Fibroblast of skin of left biceps (primary cell): ENCODE measurements around the gene NKAIN2.
"Not testable (repeated sequence)": the region's sequence is repeated elsewhere in the genome, so short reads cannot be mapped to it uniquely, and the experiment has no call there.

Experiments
- DNase-seq, 2 experiments: peaks; one replicate each; pipeline ENCODE4 v3.0.0-alpha.2; 2013; ENCODE audit warnings: low read depth in 2 of 2

NKAIN2 gene

DNA sequence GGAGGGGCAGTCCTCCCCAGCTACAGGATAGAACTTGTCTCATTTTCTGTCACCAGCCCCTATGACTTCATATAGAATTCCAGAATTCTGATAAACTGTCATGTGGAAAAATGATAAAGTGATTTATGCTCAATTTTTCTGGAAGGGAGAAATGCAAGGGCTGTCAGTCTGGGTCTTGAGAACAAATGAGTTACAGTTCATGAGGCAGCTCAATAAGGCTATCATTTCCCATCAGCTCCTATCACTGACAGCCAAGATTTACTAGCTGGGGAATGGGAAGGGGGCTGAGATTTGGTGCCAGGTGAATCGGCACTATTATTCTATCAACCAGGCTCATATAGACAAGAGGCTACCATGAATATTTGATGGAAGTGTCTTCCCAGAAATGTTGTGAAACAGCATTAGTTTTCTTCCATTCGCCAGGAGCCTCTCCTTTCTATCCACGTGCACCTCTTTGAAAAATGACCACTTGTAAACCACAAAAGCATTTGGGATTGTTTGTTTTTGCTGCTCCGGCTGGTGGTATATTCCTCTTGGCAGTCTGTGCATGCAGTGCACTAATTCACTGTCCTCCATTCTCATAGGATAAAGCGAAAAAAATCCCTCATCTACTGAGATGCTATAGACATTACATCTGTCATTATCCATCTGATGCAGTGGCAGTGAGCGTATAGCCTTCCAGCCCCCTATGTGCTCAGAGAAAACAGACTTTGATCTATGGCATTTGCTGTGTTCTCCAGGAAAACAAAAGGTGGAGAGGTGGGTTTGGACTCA is 629.9 kb downstream of the NKAIN2 start:
- no peak for DNase-seq

DNA sequence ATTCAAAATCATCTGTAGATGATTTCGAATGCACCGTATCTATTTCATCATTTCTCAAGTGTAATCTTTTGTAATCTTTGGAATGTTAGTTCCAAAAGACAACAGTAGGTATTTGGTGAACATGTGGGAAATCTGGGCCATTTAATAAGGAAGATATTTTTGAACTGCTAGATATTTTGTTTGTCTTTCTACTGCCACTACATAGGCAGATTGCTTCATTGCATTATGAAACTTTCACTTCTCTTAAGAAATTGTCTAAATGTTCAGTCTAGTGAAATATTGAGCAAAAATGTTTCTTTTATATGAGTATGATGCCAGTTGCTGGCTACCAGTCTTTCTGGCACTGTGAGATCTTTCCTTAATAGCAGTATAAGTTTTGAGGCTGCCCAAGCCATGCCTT is 630.8 kb downstream of the NKAIN2 start:
- DNase-seq, result no peak

- DNase-seq, result no peak
Measured at GRCh38 chr6:124436803-124437202, 633.1 kb downstream of the NKAIN2 start.

DNA sequence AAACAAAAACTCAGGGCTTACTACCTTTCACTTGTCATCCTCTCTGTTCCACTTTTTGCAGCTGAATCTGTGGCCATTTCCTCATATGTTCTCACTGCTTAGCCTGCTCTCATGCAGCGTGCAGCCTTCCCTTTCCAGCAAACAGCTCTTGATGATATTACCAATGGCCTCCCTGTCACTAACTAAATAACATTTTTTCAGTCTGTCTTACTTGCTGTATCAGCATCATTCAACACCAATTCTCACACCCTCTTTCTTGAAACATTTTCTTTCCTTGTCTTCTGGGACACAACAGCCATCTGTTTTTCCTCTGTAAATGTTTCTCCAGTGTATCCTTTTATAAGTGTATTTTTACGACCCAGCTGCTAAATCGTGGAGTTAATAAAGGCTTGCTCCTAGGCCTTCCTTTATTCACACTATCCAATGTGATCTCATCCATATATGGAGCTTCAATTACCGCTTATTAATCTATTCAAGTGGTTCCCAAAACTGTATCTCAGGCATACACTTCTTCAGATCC is 634.9 kb downstream of the NKAIN2 start:
- DNase-seq, result no peak

DNA sequence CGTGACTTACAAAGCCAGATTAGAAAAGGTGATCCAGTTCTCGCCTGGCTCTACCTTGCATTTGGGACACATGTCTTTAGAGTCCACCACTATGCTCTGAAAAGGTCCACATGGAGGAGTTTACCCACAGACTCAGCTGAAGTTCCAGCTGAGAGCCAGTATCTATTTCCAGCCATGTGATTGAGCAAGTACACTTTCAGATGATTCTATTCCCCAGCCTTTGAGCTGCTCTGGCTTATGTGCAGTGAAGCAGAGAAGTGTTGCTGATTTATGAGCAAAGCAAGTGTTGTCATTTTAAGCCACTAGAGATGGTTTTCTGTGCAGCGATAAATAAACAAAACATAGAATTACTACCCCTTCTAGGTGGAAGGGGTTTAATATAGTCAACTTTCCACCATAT is 637.8 kb downstream of the NKAIN2 start:
- DNase-seq, result no peak

DNA sequence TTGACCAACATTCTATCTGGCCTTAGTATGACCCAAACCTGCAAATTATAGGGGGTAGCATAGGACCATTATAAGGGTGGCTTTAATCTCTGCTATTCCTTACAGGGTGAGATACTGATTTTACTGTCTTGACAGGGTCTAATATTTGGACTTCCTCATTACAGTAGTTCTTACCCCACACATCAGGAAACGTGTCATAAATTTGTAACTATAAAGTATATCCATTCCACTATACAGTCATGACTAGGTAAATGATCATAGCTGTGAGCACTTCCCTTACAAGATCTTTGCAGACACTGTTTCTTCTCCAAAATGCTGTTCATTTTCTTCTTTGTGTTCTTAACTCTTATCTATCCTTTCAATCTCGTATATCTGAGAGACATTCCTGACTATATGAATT is 639.9 kb downstream of the NKAIN2 start:
- no peak for DNase-seq

DNA sequence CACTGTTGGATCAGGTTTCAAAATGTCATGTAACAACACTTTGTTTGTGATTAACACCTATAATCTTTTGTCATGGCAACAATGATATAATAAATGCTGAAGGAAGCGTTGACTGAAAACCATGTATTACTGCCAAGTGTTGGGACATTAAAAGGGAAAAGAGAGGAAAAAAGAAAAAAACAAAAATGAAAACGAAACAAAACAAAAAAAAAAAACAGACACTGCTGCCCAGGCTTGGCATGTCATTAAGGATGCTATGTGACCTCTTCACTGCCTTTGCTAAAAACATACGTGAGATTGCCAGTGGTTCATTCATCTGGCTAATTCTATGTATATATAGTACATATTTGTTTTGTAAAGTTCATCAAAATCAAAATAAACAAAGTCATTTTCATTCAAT is 641.9 kb downstream of the NKAIN2 start:
- no peak for DNase-seq

GRCh38 chr6:124446961-124447360 is 643.3 kb downstream of the NKAIN2 start:
- DNase-seq, result no peak

GRCh38 chr6:124459268-124459667 is 655.6 kb downstream of the NKAIN2 start:
- no peak for DNase-seq

- DNase-seq, result no peak
Measured at GRCh38 chr6:124462750-124463149, 659.1 kb downstream of the NKAIN2 start.

GRCh38 chr6:124463271-124463670 is 659.6 kb downstream of the NKAIN2 start:
- no peak for DNase-seq

DNA sequence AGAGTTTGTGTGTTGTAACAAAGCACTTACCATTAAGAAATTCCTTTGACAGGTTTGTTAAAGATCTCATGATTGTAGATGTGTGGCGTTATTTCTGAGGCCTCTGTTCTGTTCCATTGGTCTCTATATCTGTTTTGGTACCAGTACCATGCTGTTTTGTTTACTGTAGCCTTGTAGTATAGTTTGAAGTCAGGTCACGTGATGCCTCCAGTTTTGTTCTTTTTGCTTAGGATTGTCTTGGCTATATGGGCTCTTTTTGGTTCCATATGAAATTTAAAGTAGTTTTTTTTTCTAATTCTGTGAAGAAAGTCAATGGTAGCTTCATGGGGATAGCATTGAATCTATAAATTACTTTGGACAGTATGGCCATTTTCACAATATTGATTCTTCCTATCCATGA is 660.9 kb downstream of the NKAIN2 start:
- DNase-seq, result not testable (repeated sequence)

- DNase-seq, result no peak
Measured at GRCh38 chr6:124466949-124467348, 663.3 kb downstream of the NKAIN2 start.

DNA sequence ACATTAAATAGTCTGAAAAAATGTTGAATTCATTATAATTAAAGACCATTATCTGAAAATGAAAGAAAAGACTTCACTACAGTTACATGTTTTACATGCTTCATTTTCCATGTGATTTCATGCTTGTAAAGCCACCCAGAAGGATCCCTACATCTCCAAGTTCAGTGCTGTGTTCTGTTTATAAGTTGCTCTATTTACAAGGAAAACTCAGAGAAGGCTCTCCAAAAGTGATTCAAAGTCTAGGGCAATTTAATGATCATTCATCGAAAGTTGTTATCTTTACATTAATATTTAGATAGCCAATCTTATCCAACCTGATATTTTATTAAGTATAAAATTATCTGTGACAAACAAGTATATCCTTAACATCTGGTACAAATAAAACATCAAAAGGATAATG is 663.7 kb downstream of the NKAIN2 start:
- DNase-seq, result no peak

GRCh38 chr6:124470803-124471202 is 667.1 kb downstream of the NKAIN2 start:
- DNase-seq, result no peak

DNA sequence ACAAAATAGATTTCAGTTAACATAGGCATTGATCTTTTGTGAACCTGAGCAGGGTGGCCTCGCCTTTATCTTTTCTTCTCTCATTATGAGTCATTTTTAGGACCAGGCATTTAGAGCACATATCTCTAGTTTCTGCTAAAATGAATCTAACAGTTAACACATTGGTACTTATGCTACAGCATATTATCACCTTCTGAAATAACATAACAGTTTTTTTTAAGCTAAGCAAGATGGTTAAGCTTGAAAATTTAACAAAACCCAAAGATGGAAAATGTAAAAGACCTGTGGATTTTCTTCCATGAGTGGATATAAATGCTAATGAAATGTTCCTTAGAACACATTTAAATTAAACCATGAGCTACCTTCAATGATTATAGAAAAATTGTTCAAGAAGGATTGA is 671.5 kb downstream of the NKAIN2 start:
- DNase-seq, result no peak

DNA sequence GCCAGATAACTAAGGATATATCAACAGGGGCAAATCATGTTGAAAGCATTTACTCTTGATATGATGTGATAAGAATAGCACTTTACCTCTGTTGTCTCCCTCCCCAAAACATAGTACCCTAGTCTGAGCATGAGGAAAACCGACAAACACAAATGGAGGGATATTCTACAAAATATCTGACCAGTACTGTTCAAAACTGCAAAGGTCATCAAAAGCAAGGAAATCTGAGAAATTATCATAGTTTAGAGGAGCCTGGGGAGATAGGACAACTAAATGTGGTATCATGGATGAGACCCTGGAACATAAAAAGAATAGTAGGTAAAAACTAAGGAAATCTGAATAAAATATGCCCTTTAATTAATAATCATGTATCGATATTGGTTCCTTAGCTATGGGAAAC is 675.2 kb downstream of the NKAIN2 start:
- no peak for DNase-seq

GRCh38 chr6:124479991-124480430 is 676.3 kb downstream of the NKAIN2 start:
- no peak for DNase-seq

DNA sequence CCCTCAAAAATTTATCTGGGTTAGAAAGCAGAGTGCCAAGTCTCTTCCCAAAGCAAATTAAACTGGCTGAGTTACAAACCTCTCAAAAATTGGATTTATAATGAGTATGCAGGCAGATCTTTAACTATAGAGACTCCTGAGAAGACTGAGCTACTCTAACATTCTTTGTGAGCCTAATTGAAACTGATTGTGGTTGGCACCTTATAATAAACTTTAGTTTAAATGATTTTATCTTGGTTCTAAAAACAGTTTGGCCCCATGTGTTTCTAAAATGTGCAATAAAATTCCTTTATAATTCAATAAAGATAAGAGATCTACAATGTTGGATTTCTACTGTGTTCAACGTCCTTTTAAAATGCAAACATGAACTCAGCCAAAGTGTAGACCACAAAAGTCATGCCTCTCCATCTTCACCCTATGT is 678.4 kb downstream of the NKAIN2 start:
- DNase-seq, result no peak

DNA sequence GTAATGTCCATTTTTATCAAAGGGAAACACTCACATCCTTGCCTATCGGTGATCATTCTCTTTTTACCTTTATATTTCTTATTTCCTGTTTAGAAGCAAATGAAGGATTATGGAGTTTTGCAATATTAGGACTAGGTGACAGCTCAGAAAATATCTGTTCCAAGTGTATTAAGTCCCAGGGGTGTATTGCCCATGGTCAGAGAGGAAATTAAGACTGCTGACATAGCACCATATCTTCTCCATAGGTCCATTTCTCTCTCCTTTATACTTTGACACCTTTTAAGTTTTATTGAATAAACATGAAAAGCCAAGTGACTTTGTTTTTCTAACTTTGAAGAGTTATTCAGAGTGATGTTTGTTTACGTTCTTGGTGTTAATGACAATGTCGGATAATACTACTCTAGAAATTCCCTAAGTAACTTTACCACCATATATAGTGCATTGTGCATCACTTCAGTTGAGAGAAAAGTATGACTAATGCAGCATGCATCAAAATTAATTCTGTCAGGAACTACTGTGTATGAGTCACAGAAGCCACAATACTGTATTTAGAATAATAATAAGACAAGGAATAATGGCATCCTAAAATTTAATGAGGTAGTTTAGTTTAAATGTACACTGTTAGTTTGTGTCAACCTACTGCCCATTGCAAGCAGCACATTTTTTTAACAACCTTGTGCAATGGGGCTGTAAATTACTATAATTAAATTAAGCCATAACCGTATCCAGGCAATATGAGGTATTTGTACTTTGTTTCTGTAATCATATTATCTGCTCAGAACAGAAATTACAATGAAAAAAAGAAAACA is 684.2 kb downstream of the NKAIN2 start:
- DNase-seq, result peak; percentile 19 to 38

- DNase-seq, result no peak
Measured at GRCh38 chr6:124490122-124490521, 686.5 kb downstream of the NKAIN2 start.

DNA sequence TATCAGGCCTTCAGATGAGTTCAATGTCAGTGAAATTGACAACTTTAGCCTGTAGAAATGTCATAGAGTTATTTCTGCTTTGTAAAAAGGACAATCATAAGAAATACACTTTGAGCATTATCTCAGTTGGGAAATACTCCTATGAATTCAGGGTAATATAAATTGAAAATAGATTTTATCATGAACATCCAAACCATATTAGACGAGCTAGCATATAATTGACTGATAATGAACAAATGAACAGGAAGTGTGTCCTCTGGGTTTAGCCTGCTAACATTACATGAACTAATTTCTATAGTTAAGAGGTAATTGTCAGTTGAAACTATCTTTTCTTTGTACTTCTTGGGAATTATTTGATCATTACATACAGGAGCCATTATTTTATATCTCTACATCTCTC is 689.6 kb downstream of the NKAIN2 start:
- no peak for DNase-seq
